ENCODE results near the gene MED13L. TPM values are rescaled to one million over a fixed set of nuclear protein-coding genes. Genes with fewer than 3 reads are reported as not detected.

The MED13L gene
- total and polyA plus RNA-seq, 2 donors (not counting 1 experiment from before 2014, with no cell fraction given) = 20.3 to 207 TPM

- Histone ChIP-seq H3K4me2 (replicated peaks; ENCODE audit: low read depth, low read length, poor library complexity, severe bottlenecking) (no peak overlapping the region), H3K79me2 (ENCODE audit: control insufficient read depth, insufficient read depth, low read length) (peaks cover 51% of the 10 kb centered on the region), H2AFZ (ENCODE audit: insufficient read depth, low read depth, low read length, poor library complexity, severe bottlenecking) (no peak overlapping the region), H3K27ac (ENCODE audit: low read length in 2 of 2) (no peak overlapping the region), H4K20me1 (ENCODE audit: control insufficient read depth, insufficient read depth, low read length, poor library complexity, severe bottlenecking) (peaks cover 7% of the 10 kb centered on the region), H3K36me3 (replicated peaks in 1 of 2; ENCODE audit: control extremely low read depth in 1 of 2, control insufficient read depth in 1 of 2, extremely low read depth in 1 of 2, insufficient read depth in 2 of 2, low read length in 1 of 2) (no peaks in the 10 kb centered on the region), H3K4me1 (ENCODE audit: control insufficient read depth in 2 of 2, insufficient read depth in 2 of 2, low read length in 2 of 2) (no peaks in the 10 kb centered on the region), H3K9ac (ENCODE audit: low read length) (no peak overlapping the region), H3K4me3 (ENCODE audit: control extremely low read depth in 1 of 5, extremely low read depth in 1 of 5, insufficient read depth in 1 of 5, low read depth in 2 of 5, low read length in 4 of 5) (no peak overlapping the region), H3K9me3 (ENCODE audit: control extremely low read depth in 1 of 3, control insufficient read depth in 2 of 3, insufficient read depth in 1 of 3, low read length in 2 of 3) (no peaks in the 10 kb centered on the region), H3K27me3 (replicated peaks in 1 of 4; ENCODE audit: control extremely low read depth in 1 of 4, control insufficient read depth in 3 of 4, insufficient read depth in 4 of 4, low read length in 3 of 4) (no peaks in the 10 kb centered on the region)
- no peaks in the 10 kb centered on the region for H3K9me3 Mint-ChIP-seq (ENCODE audit: insufficient read depth)
- peaks cover 18% of the 10 kb centered on the region for H3K4me1 Mint-ChIP-seq
- WGBS (ENCODE audit: insufficient coverage) = no CpG with 5 or more reads among the region's 1 CpG
- POLR2A ChIA-PET = no interaction called here
- H3K27ac Mint-ChIP-seq = no peak overlapping the region
- TF ChIP-seq EZH2 (IDR thresholded peaks at IDR 0.05; ENCODE audit: borderline replicate concordance, insufficient read depth, low read depth, low read length, poor library complexity, severe bottlenecking) (no peak), CTCF (IDR thresholded peaks at IDR 0.05) (no peak)
- H3K27me3 Mint-ChIP-seq = no peaks in the 10 kb centered on the region
- DNase-seq (no peak), ATAC-seq (ENCODE audit: low read depth) (no peak)
- CTCF ChIA-PET = interaction anchor here (0.6 to 1.3 kb wide), 3 partner anchors 167 to 635 kb away, joined by 3 to 4 read pairs (median 3); no protein-coding TSS in a partner anchor
- intact Hi-C loops (cut with micrococcal nuclease) = no loop called here
- no peak overlapping the region for H3K4me3 Mint-ChIP-seq
Measured at GRCh38 chr12:116074686-116075085, 202.8 kb downstream of the MED13L start.

DNA sequence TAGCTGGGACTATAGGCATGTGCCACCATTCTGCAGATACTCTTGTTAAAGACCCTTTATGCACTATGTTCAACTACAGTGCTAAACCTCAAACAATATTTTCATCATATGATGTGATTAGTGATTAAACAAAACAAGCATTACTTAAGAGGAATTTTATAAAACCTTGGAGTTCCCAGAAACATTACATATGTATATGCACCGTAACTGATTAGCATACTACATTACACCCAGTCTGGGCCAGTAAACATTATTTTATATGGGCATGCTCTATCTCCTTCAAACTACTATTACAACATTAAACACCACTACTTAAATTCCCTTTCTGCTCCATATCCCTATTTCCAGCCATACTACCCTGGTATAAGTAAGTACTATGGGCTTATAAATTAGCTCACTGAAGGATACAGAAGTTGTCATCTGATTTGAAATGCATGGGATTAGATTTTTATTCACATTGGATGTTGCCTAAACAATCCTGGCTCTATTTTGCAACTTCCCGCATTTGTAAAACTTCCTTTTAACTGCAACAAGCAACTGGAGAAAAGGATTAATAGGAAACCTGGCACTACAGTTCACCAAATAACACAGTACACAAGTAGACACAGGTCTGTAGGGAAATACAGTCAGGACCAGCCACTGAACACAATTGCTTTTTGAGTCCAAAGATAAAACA lies 205.8 kb downstream of the MED13L start:
- POLR2A ChIA-PET = no interaction called here
- Histone ChIP-seq H3K4me2 (replicated peaks; ENCODE audit: low read depth, low read length, poor library complexity, severe bottlenecking) (no peak overlapping the region), H3K9me3 (ENCODE audit: control extremely low read depth in 1 of 3, control insufficient read depth in 2 of 3, insufficient read depth in 1 of 3, low read length in 2 of 3) (no peaks in the 10 kb centered on the region), H3K36me3 (replicated peaks in 1 of 2; ENCODE audit: control extremely low read depth in 1 of 2, control insufficient read depth in 1 of 2, extremely low read depth in 1 of 2, insufficient read depth in 2 of 2, low read length in 1 of 2) (no peaks in the 10 kb centered on the region), H3K4me3 (ENCODE audit: control extremely low read depth in 1 of 5, extremely low read depth in 1 of 5, insufficient read depth in 1 of 5, low read depth in 2 of 5, low read length in 4 of 5) (no peak overlapping the region), H2AFZ (ENCODE audit: insufficient read depth, low read depth, low read length, poor library complexity, severe bottlenecking) (no peak overlapping the region), H4K20me1 (ENCODE audit: control insufficient read depth, insufficient read depth, low read length, poor library complexity, severe bottlenecking) (no peaks in the 10 kb centered on the region), H3K27ac (ENCODE audit: low read length in 2 of 2) (no peak overlapping the region), H3K79me2 (ENCODE audit: control insufficient read depth, insufficient read depth, low read length) (peaks cover 34% of the 10 kb centered on the region), H3K4me1 (ENCODE audit: control insufficient read depth in 2 of 2, insufficient read depth in 2 of 2, low read length in 2 of 2) (no peaks in the 10 kb centered on the region), H3K27me3 (replicated peaks in 1 of 4; ENCODE audit: control extremely low read depth in 1 of 4, control insufficient read depth in 3 of 4, insufficient read depth in 4 of 4, low read length in 3 of 4) (no peaks in the 10 kb centered on the region), H3K9ac (ENCODE audit: low read length) (no peak overlapping the region)
- WGBS (ENCODE audit: insufficient coverage) = no CpG with 5 or more reads among the region's 2 CpGs
- ATAC-seq (ENCODE audit: low read depth) (no peak), DNase-seq (no peak)
- Mint-ChIP-seq H3K9me3 (ENCODE audit: insufficient read depth) (no peaks in the 10 kb centered on the region), H3K4me3 (no peak overlapping the region), H3K4me1 (peaks cover 27% of the 10 kb centered on the region), H3K27me3 (no peaks in the 10 kb centered on the region), H3K27ac (no peak overlapping the region)
- TF ChIP-seq EZH2 (IDR thresholded peaks at IDR 0.05; ENCODE audit: borderline replicate concordance, insufficient read depth, low read depth, low read length, poor library complexity, severe bottlenecking) (no peak), CTCF (IDR thresholded peaks at IDR 0.05) (no peak)
- intact Hi-C loops (cut with micrococcal nuclease) = no loop called here
- CTCF ChIA-PET = no interaction called here

All from B cell (primary cell).